ENCODE data around the gene SMPDL3B.

Gene SMPDL3B

DNA sequence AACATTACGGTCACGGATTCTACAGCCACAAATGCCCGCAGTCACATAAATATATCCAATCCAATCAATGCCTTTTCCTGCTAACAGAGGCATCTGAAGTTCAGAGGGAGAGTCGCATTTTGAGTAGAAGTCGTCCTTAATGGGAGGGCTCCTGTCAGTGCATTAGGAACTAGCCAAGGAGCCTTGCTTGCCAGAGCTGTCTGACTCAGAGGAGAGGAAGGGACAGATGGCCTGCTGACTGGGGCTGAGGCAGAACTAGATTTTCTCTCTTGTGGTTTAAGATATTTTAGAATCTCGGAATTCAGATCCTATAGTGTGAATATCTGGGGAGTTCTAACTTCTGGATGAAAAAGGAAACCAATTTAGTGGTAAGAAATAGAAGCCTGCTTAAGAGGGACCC is 35.6 kb downstream of the SMPDL3B start:
- no peak overlapping the region for H3K27ac ChIP-seq
- H3K36me3 ChIP-seq (ENCODE audit: insufficient read depth): no peaks in the 10 kb centered on the region
- no peak overlapping the region for H3K4me3 ChIP-seq (IDR thresholded peaks at IDR 0.05; ENCODE audit: insufficient read depth, low read depth, low read length)
- no peaks in the 10 kb centered on the region for H3K27me3 ChIP-seq (ENCODE audit: insufficient read depth, low read depth)
- H3K4me2 ChIP-seq: no peak overlapping the region
- no peaks in the 10 kb centered on the region for H3K79me2 ChIP-seq (ENCODE audit: insufficient read depth, low read depth)
- no peak overlapping the region for H3K9ac ChIP-seq
- H2AFZ ChIP-seq (ENCODE audit: low read depth): no peak overlapping the region
- H4K20me1 ChIP-seq (ENCODE audit: insufficient read depth): no peaks in the 10 kb centered on the region
- H3K4me1 ChIP-seq (ENCODE audit: low read depth, poor library complexity, severe bottlenecking): no peaks in the 10 kb centered on the region
- TF ChIP-seq, protein P1, sequence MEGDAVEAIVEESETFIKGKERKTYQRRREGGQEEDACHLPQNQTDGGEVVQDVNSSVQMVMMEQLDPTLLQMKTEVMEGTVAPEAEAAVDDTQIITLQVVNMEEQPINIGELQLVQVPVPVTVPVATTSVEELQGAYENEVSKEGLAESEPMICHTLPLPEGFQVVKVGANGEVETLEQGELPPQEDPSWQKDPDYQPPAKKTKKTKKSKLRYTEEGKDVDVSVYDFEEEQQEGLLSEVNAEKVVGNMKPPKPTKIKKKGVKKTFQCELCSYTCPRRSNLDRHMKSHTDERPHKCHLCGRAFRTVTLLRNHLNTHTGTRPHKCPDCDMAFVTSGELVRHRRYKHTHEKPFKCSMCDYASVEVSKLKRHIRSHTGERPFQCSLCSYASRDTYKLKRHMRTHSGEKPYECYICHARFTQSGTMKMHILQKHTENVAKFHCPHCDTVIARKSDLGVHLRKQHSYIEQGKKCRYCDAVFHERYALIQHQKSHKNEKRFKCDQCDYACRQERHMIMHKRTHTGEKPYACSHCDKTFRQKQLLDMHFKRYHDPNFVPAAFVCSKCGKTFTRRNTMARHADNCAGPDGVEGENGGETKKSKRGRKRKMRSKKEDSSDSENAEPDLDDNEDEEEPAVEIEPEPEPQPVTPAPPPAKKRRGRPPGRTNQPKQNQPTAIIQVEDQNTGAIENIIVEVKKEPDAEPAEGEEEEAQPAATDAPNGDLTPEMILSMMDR (conservative IDR thresholded peaks at IDR 0.05; ENCODE audit: low read depth, low read length): no peak

GRCh38 chr1:27971674-27972073 is 36.9 kb downstream of the SMPDL3B start:
- Histone ChIP-seq H3K27ac (no peak overlapping the region), H2AFZ (ENCODE audit: low read depth) (no peak overlapping the region), H3K4me2 (no peak overlapping the region), H3K36me3 (ENCODE audit: insufficient read depth) (no peaks in the 10 kb centered on the region), H4K20me1 (ENCODE audit: insufficient read depth) (no peaks in the 10 kb centered on the region), H3K27me3 (ENCODE audit: insufficient read depth, low read depth) (no peaks in the 10 kb centered on the region), H3K79me2 (ENCODE audit: insufficient read depth, low read depth) (no peaks in the 10 kb centered on the region), H3K4me3 (IDR thresholded peaks at IDR 0.05; ENCODE audit: insufficient read depth, low read depth, low read length) (no peak overlapping the region), H3K9ac (no peak overlapping the region), H3K4me1 (ENCODE audit: low read depth, poor library complexity, severe bottlenecking) (no peaks in the 10 kb centered on the region)
- TF ChIP-seq, protein P1 (conservative IDR thresholded peaks at IDR 0.05; ENCODE audit: low read depth, low read length): no peak

DNA sequence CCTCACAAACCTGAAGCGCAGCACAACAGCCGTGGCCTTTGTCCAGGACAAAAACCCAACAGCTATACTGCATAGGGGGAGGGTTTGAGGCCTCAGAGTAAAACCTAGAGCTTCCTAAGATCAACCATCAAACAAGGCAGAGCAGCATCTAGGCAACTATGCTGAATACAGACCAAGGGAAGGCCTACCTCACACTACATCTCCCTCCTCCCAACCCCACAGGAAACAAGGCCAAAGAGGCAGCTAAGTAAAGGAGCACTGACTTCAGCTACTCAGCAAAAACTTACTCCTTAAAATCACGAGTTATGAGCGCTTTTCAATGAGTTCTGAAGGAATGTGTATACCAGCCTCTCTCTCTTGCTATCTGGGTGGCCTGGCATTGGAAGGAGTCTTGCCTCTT is 37.3 kb downstream of the SMPDL3B start:
- no peaks in the 10 kb centered on the region for H3K36me3 ChIP-seq (ENCODE audit: insufficient read depth)
- H3K79me2 ChIP-seq (ENCODE audit: insufficient read depth, low read depth): no peaks in the 10 kb centered on the region
- H3K27me3 ChIP-seq (ENCODE audit: insufficient read depth, low read depth): no peaks in the 10 kb centered on the region
- no peak overlapping the region for H3K4me3 ChIP-seq (IDR thresholded peaks at IDR 0.05; ENCODE audit: insufficient read depth, low read depth, low read length)
- TF ChIP-seq, protein P1 (conservative IDR thresholded peaks at IDR 0.05; ENCODE audit: low read depth, low read length): no peak
- no peak overlapping the region for H3K4me2 ChIP-seq
- no peaks in the 10 kb centered on the region for H4K20me1 ChIP-seq (ENCODE audit: insufficient read depth)
- H2AFZ ChIP-seq (ENCODE audit: low read depth): no peak overlapping the region
- no peak overlapping the region for H3K27ac ChIP-seq
- no peak overlapping the region for H3K9ac ChIP-seq
- H3K4me1 ChIP-seq (ENCODE audit: low read depth, poor library complexity, severe bottlenecking): no peaks in the 10 kb centered on the region

DNA sequence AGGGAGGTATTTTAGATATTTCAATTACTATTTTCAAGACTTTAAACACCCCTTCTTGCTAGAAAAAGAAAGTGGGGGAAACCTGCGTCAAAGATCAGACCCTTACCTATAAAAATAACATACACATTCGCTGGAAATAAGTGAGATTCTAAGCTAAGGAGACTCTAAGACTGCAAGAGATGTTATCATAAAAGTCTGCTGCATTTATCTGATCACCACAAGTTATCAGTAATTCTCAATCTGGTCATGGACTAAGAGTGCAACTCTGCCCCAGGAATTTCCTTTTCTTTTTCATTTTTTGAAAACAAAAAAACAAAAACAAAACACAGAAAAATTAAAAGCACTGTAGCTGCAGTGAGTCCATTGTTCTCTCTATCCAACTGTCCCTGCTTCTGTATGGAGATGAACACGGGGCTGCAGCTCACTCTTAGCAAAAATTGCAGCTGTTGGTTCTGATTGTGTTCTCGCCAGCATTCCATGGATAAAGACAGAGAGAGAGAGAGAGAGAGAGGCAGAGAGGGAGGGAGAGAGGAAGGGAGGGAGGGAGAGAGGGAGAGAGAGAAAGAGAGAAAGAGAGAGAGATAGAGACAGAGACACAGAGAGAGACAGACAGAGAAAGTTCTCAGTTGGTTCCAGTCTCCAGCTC is 39.1 kb downstream of the SMPDL3B start:
- H2AFZ ChIP-seq (ENCODE audit: low read depth): no peak overlapping the region
- no peaks in the 10 kb centered on the region for H3K36me3 ChIP-seq (ENCODE audit: insufficient read depth)
- H3K4me3 ChIP-seq (IDR thresholded peaks at IDR 0.05; ENCODE audit: insufficient read depth, low read depth, low read length): no peak overlapping the region
- no peak overlapping the region for H3K4me2 ChIP-seq
- H3K4me1 ChIP-seq (ENCODE audit: low read depth, poor library complexity, severe bottlenecking): no peaks in the 10 kb centered on the region
- TF ChIP-seq, protein P1 (conservative IDR thresholded peaks at IDR 0.05; ENCODE audit: low read depth, low read length): no peak
- no peaks in the 10 kb centered on the region for H3K27me3 ChIP-seq (ENCODE audit: insufficient read depth, low read depth)
- no peak overlapping the region for H3K27ac ChIP-seq
- H3K79me2 ChIP-seq (ENCODE audit: insufficient read depth, low read depth): no peaks in the 10 kb centered on the region
- H3K9ac ChIP-seq: no peak overlapping the region
- H4K20me1 ChIP-seq (ENCODE audit: insufficient read depth): no peaks in the 10 kb centered on the region

All from KMS-11 (cell line).